ENCODE measurements around the gene ENTHD1.

The ENTHD1 gene

DNA sequence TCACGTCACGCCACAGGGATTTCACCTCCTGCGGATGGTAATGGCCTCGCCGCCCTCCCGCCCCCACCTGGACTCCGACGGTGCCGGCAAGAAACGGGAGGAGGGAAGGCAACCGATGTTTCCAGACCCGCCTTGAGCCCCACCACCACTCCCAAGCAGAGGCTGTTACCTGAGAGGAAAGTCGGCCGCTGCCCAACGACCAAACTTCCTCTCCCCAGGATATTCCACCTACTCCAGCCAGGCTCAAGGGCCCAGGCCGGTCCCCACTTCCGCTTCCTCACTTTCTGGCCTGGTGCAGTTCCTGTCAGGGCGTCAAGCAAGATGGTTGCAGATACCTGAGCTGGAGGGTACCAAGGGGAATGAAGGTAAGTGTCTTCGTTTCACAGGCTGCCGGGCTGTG is at the start of gene ENTHD1:
TSS of gene ENTHD1 (minus strand) at position 235 of the 400 bp plus-strand sequence. CDS start 6,012 bp downstream, outside the sequence.
- H3K4me3 Mint-ChIP-seq, result no peak within 1 kb of the TSS
- no peaks in the 10 kb centered on the region for H3K27me3 Mint-ChIP-seq (ENCODE audit: low read depth)
- no peak within 1 kb of the TSS for H3K27ac Mint-ChIP-seq
- peaks cover 4% of the 10 kb centered on the region for H3K36me3 Mint-ChIP-seq (ENCODE audit: low read depth)
- H3K9me3 Mint-ChIP-seq, result no peaks in the 10 kb centered on the region
- H3K4me1 Mint-ChIP-seq (ENCODE audit: low read depth), result peaks cover 5% of the 10 kb centered on the region

DNA sequence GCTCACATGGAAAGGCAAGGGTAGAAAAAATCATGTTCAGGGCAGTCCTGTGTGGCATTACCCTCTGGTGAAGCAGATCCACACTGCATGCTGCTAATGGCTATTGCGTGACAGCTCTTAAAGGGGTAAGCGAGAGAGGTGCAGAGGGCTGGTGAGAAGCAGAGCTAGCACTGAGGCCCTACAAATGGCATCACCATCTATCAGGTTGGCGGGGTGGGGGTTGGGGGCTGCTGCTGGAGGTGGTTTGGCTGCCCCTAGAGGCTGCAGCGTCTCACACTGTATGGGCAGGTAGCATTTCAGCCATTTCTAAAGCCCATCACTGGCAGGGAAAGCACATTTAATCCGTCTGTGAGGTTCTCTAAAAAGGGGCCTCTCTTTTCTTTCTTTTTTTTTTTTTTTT is 49.8 kb upstream of the ENTHD1 start:
- H3K27ac Mint-ChIP-seq, result peak overlapping the region; percentile 70
- peaks cover 62% of the 10 kb centered on the region for H3K4me1 Mint-ChIP-seq (ENCODE audit: low read depth)
- H3K36me3 Mint-ChIP-seq (ENCODE audit: low read depth), result peaks cover 28% of the 10 kb centered on the region
- H3K4me3 Mint-ChIP-seq, result peak overlapping the region; percentile 44
- H3K27me3 Mint-ChIP-seq (ENCODE audit: low read depth), result no peaks in the 10 kb centered on the region
- H3K9me3 Mint-ChIP-seq, result no peaks in the 10 kb centered on the region

GRCh38 chr22:39942439-39943230 is 49.1 kb upstream of the ENTHD1 start:
- peak overlapping the region; percentile 70 for H3K27ac Mint-ChIP-seq
- H3K4me3 Mint-ChIP-seq, result peak overlapping the region; percentile 44
- H3K4me1 Mint-ChIP-seq (ENCODE audit: low read depth), result peaks cover 69% of the 10 kb centered on the region
- H3K27me3 Mint-ChIP-seq (ENCODE audit: low read depth), result no peaks in the 10 kb centered on the region
- peaks cover 31% of the 10 kb centered on the region for H3K36me3 Mint-ChIP-seq (ENCODE audit: low read depth)
- H3K9me3 Mint-ChIP-seq, result no peaks in the 10 kb centered on the region

DNA sequence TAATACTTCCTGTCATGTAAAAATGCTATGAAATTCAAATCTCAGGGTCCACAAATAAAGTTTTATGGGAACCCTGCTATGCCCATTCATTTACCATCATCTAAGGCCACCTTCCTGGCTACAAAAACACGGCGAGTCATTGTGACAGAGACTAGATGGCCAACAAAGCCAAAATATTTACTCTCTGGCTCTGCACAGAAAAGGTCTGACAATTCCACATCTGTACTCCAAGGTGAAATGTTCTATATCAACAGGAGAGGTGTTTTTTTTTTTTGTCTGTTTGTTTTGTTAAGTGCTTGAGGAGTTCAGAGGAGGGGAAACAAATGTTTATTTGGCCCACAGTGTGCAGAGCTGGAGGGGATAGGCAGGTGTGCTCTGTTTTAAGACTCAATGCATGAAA is 48.0 kb upstream of the ENTHD1 start:
- Mint-ChIP-seq H3K36me3 (ENCODE audit: low read depth) (peaks cover 31% of the 10 kb centered on the region), H3K27me3 (ENCODE audit: low read depth) (no peaks in the 10 kb centered on the region), H3K4me1 (ENCODE audit: low read depth) (peaks cover 72% of the 10 kb centered on the region), H3K27ac (peak overlapping the region; percentile 14), H3K9me3 (no peaks in the 10 kb centered on the region), H3K4me3 (no peak overlapping the region)

DNA sequence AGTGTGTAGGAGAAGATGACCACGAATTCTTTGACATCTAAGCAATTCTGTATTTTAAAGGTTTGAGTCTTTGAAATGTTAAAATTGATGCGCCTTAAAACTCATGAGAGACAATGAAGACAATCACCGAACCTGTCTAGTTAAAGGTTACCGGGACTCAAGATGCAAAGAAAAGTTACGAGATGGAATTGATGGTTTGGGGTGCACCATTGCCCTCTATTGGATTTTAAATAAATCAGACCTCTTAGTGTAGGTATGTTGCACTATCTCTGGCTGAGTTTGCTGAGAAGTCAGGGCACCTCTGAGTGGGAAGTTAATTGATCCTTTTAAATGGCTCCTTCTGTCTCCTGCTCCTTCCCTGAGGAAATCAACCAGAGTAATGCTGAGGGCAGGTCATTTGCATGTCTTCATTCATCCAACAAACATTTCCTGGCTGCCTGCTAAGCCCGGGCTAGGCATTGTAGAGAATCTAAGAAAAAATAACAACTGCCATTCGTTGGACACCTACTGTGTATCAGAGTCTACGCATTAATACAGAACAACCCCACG is 47.3 kb upstream of the ENTHD1 start:
- H3K4me1 Mint-ChIP-seq (ENCODE audit: low read depth), result peaks cover 80% of the 10 kb centered on the region
- peaks cover 35% of the 10 kb centered on the region for H3K36me3 Mint-ChIP-seq (ENCODE audit: low read depth)
- no peak overlapping the region for H3K27ac Mint-ChIP-seq

GRCh38 chr22:39939830-39940229 is 46.3 kb upstream of the ENTHD1 start:
- H3K4me3 Mint-ChIP-seq, result no peak overlapping the region
- H3K27ac Mint-ChIP-seq, result no peak overlapping the region
- peaks cover 82% of the 10 kb centered on the region for H3K4me1 Mint-ChIP-seq (ENCODE audit: low read depth)
- no peaks in the 10 kb centered on the region for H3K27me3 Mint-ChIP-seq (ENCODE audit: low read depth)
- peaks cover 34% of the 10 kb centered on the region for H3K36me3 Mint-ChIP-seq (ENCODE audit: low read depth)
- H3K9me3 Mint-ChIP-seq, result no peaks in the 10 kb centered on the region

More for the DNA sequence above, 47.3 kb upstream of the ENTHD1 start:
- Mint-ChIP-seq H3K9me3 (no peaks in the 10 kb centered on the region), H3K27me3 (ENCODE audit: low read depth) (no peaks in the 10 kb centered on the region), H3K4me3 (no peak overlapping the region)

GRCh38 chr22:39938509-39939111 is 45.0 kb upstream of the ENTHD1 start:
- H3K4me1 Mint-ChIP-seq (ENCODE audit: low read depth), result peaks cover 82% of the 10 kb centered on the region
- H3K9me3 Mint-ChIP-seq, result no peaks in the 10 kb centered on the region
- H3K4me3 Mint-ChIP-seq, result peak overlapping the region; percentile 30
- peaks cover 39% of the 10 kb centered on the region for H3K36me3 Mint-ChIP-seq (ENCODE audit: low read depth)
- H3K27me3 Mint-ChIP-seq (ENCODE audit: low read depth), result no peaks in the 10 kb centered on the region
- no peak overlapping the region for H3K27ac Mint-ChIP-seq

GRCh38 chr22:39937906-39938305 is 44.3 kb upstream of the ENTHD1 start:
- Mint-ChIP-seq H3K27ac (no peak overlapping the region), H3K27me3 (ENCODE audit: low read depth) (no peaks in the 10 kb centered on the region), H3K9me3 (no peaks in the 10 kb centered on the region), H3K36me3 (ENCODE audit: low read depth) (peaks cover 41% of the 10 kb centered on the region), H3K4me1 (ENCODE audit: low read depth) (peaks cover 84% of the 10 kb centered on the region), H3K4me3 (peak overlapping the region; percentile 30)

- Mint-ChIP-seq H3K9me3 (no peaks in the 10 kb centered on the region), H3K27ac (peak overlapping the region; percentile 58), H3K4me1 (ENCODE audit: low read depth) (peaks cover 75% of the 10 kb centered on the region), H3K27me3 (ENCODE audit: low read depth) (no peaks in the 10 kb centered on the region), H3K36me3 (ENCODE audit: low read depth) (peaks cover 39% of the 10 kb centered on the region), H3K4me3 (peak overlapping the region; percentile 73)
These were observed 43.1 kb upstream of the ENTHD1 start for GRCh38 chr22:39936523-39937145.

DNA sequence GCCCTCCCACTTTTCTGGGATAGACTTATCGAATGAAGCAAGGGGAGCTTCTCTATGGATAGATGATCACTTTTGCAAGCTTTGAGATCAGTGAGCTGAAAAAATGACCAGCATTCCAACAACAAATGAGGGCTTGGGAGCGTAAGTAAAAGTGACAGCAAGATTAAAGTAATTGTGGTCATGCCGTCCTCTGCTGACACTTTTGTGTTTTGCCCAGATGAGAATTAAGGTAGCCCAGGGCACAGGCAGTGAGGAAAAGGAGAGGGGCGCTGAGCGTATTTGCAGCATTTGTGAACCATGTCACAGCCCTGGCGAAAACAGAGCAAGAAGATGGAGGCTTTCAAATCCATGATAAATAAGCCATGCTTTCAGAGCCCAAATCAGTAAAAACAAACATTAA is 42.1 kb upstream of the ENTHD1 start:
- no peaks in the 10 kb centered on the region for H3K27me3 Mint-ChIP-seq (ENCODE audit: low read depth)
- H3K36me3 Mint-ChIP-seq (ENCODE audit: low read depth), result peaks cover 34% of the 10 kb centered on the region
- no peaks in the 10 kb centered on the region for H3K9me3 Mint-ChIP-seq
- H3K4me1 Mint-ChIP-seq (ENCODE audit: low read depth), result peaks cover 67% of the 10 kb centered on the region
- H3K27ac Mint-ChIP-seq, result peak overlapping the region; percentile 53
- peak overlapping the region; percentile 73 for H3K4me3 Mint-ChIP-seq

GRCh38 chr22:39935116-39935515 is 41.6 kb upstream of the ENTHD1 start:
- H3K27me3 Mint-ChIP-seq (ENCODE audit: low read depth), result no peaks in the 10 kb centered on the region
- H3K36me3 Mint-ChIP-seq (ENCODE audit: low read depth), result peaks cover 31% of the 10 kb centered on the region
- H3K4me3 Mint-ChIP-seq, result peak overlapping the region; percentile 73
- H3K27ac Mint-ChIP-seq, result peak overlapping the region; percentile 79
- H3K4me1 Mint-ChIP-seq (ENCODE audit: low read depth), result peaks cover 63% of the 10 kb centered on the region
- no peaks in the 10 kb centered on the region for H3K9me3 Mint-ChIP-seq

GRCh38 chr22:39933741-39934140 is 40.2 kb upstream of the ENTHD1 start:
- peaks cover 31% of the 10 kb centered on the region for H3K36me3 Mint-ChIP-seq (ENCODE audit: low read depth)
- H3K27ac Mint-ChIP-seq, result peak overlapping the region; percentile 88
- H3K4me1 Mint-ChIP-seq (ENCODE audit: low read depth), result peaks cover 58% of the 10 kb centered on the region
- H3K9me3 Mint-ChIP-seq, result no peaks in the 10 kb centered on the region
- H3K27me3 Mint-ChIP-seq (ENCODE audit: low read depth), result no peaks in the 10 kb centered on the region
- peak overlapping the region; percentile 83 for H3K4me3 Mint-ChIP-seq

DNA sequence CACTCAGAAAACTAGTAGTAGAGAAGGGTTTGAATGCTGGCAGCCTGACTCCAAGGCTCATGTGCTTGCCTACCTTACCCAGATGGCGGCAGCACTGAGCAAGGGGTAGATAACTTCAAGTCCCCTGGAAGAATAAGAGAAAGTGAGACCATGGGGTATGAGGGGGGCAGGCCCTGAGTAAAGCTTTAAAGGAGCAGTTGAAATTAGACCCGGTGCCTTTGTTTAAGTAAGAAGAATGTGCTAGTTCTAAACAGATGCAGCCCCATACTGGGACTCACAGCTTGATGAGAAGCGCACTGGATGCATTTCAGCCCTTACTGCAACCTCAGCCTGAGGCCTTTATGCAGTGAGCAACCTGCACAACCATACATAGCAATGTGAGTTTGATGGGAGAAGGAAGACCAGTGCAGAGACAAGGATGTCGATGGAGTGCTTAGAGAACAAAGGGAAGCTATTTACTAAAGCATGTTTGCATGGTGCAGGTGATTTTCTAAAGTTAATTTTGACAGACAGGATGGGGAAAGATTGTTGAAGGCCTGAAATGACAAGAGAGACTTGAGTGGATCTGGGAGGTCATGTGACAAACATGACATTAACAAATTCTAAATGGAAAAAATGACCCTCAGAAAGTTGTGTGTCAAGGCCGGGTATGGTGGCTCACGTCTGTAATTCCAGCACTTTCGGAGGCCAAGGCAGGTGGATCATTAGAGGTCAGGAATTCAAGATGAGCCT is 39.5 kb upstream of the ENTHD1 start:
- peak overlapping the region; percentile 88 for H3K27ac Mint-ChIP-seq
- H3K9me3 Mint-ChIP-seq, result no peaks in the 10 kb centered on the region
- peak overlapping the region; percentile 83 for H3K4me3 Mint-ChIP-seq
- no peaks in the 10 kb centered on the region for H3K27me3 Mint-ChIP-seq (ENCODE audit: low read depth)
- H3K4me1 Mint-ChIP-seq (ENCODE audit: low read depth), result peaks cover 51% of the 10 kb centered on the region
- H3K36me3 Mint-ChIP-seq (ENCODE audit: low read depth), result peaks cover 32% of the 10 kb centered on the region

DNA sequence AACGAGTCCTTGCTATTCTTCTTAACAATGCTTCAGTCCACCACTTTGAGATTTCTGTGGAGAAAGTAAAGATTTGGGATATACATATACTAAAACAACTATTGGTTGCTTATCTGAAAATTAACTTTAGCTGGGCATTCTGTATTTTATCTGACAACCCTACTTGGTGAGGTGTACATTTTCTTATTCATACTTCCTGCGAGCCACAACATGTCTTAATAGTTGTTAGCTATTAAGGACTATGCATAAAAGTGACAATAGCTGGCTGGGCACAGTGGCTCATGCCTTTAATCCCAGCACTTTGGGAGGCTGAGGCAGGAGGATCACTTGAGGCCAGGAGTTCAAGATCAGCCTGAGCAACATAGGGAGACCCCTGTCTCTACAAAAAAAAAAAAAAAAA is 38.6 kb upstream of the ENTHD1 start:
- Mint-ChIP-seq H3K4me3 (no peak overlapping the region), H3K4me1 (ENCODE audit: low read depth) (peaks cover 42% of the 10 kb centered on the region), H3K27ac (peak overlapping the region; percentile 73)

More for the DNA sequence above, 38.6 kb upstream of the ENTHD1 start:
- peaks cover 36% of the 10 kb centered on the region for H3K36me3 Mint-ChIP-seq (ENCODE audit: low read depth)
- no peaks in the 10 kb centered on the region for H3K9me3 Mint-ChIP-seq
- H3K27me3 Mint-ChIP-seq (ENCODE audit: low read depth), result no peaks in the 10 kb centered on the region

Measured in T-helper 1 cell treated with Interleukin-12 subunit alpha and Interleukin-12 subunit beta and Interleukin-4 antibody, amounts not matched to agents 30 μg/mL and 1 μg/mL, for 36 hours (primary cell).